NCI-H2227 (cell line): ENCODE results near the gene PLSCR2.
"Not testable (repeated sequence)": the region's sequence is repeated elsewhere in the genome, so short reads cannot be mapped to it uniquely, and the experiment has no call there.

ENCODE experiments used
- DNase-seq: peaks from one replicate; lab custom pipeline; 2025; ENCODE audit not compliant: unreplicated experiment; lab: John Stamatoyannopoulos, UW

The PLSCR2 gene

DNA sequence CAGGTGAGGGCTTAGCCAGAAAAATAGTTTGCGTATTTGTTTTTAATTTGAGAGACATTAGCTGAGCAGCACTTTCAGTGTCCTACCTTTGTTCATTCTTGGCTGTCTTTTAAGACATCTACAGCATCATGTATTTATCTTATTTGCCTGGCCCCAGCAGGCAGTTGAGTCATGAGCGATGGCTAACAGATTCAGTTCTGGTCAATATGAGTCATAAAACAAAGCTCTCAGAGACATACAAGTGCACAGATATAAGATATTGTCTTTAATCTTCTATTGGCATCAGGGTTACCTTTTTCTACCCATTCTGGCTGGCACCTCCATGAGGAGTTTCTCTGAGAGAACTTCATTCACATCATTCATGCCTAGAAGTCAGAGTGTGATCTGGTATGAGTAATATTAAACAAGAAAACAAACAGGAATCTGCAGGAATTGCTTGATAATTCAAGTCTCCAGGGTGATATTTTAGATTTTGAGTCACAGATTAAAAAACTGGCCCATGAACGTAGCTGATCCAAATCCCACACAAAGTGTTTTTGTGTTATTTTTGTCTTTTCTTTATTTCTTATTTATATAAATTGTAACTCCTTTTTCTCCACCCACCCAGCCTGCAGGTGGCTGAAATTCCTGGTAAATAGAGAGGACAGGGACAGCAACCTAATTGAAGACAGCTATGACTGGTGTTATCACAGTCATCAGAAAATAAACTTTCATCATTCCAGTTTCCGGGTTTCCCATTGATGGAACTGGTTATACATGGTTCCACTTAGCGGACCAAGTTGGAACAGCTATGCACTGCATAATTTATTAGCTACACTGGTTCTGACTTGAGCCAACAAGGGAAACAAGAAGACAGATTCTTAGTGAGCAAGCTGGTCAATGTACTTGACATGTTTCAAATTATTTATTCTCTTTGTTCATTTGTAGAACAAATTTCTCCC, 47.3 kb downstream of the PLSCR2 start:
- no peak for DNase-seq

DNA sequence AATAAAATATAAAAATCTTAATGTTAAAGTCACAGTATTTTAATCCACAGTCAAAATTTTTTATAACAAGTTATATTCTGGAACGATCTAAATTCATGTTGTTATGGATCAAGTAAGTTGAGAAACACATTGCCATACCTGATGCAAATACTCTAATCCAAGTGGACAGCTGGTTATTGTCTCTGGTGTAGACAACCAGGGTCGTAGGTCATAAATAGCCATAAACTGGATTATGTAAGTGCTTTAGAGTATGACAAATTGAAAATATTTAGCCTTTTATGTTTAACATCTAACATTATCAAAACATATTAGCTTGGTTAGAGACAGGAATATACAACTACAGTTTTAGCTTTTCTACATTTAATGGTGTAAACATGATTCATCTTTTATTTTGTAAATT, 53.0 kb downstream of the PLSCR2 start:
- no peak for DNase-seq

DNA sequence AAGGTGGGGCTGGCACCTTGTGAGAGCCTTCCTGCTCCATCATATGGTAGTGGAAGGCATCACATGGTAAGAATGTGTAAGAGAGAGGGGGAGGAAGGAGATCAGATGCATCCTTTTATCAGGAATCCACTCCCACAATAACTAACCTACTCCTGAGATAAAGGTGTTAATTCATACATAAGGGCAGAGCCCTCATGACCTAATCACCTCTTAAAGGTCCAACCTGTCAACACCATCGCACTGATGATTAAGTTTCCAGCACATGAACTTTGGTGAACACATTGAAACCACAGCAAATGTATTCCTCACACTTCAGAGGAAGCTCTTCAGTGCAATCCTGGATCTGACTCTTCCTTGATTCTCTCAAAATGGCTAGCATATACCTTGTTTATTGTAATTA, 55.4 kb downstream of the PLSCR2 start:
- DNase-seq: no peak

DNA sequence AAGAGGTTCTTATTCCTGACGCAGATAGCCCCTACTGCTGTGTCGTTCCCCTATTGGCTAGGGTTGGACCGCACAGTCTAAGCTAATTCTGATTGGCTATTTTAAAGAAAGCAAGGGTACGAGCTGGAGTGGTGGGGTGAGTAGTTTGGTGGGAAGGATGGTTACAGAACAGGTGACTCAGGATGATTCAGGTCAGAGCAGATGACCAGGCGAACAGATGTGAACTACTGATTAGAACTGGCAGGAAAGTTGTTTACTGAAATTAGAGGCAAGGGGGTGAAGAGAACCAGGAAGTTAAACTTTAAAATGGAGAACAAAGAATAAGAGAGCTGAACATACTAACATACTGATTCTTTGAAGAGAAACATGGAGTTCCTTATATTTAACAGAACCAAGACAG, 56.6 kb downstream of the PLSCR2 start:
- not testable (repeated sequence) for DNase-seq

DNA sequence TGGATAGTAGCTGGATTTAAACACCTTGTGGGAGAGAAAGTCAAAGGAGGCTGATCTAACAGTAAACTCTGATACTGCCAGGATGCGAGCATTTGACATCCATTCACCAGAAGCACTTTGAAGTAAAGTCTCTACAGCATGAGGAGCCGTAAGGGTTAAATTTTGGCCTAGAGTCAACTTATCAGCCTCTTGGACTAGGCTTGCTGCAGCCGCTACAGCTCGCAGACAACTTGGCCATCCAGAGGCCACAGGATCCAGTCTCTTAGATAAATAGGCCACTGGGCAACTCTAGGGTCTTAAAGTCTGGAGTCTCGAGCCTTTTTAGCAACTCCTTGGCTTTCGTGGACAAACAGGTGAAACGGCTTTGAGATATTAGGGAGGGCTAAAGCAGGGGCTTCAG, 61.4 kb downstream of the PLSCR2 start:
- no peak for DNase-seq

DNA sequence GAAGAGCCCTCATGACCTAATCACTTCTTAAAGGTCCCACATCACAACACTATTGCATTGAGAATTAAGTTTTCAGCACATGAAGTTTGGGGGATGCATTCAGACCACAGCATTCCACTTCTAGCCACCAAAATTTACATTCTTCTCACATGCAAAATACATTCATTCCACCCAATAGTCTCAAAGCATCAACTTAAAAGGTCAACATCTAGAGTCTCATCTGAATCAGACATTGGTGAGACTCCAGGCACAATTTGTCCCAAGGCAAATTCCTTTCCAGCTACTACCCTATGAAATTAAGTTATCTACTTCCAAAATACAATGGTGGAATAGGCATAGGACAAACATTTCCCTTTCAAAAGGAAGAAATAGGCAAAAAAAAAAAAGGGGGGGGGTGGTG, 64.9 kb downstream of the PLSCR2 start:
- DNase-seq: no peak

DNA sequence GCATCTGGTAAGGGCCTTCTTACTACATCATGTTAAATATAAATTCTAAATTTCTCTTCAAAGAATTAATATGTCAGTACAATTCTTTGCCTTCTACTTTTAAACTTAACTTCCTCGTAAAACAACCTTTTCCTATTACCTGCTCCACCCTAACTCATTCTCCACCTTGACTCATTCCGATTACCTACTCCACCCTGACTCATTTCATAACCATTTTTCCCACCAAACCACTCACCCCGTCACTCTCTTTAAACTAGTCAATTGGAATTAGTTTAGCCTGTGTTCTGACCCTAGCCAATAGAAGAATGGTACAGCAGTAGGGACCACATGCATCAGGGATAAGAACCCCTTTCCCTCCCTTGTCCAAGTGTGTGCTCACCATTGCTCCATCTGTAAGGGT, 65.6 kb downstream of the PLSCR2 start:
- no peak for DNase-seq

DNA sequence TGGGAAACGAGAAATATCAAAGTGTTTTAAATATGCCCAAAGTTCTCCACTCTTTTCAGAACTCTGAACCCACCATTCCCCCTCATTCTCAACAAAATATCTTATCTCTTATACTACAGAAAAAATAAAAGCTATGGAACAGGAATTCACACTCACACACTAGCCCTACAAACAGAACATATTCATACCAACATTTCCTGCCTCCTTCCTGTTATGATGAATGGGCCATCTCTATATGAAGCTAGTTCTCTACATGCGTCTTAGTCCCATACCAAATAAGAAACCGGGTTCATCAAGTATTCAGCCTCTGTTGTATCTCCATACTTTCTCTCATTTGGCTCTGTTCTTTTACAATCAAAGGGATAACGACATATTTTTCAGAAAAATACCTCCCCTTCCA, 72.6 kb downstream of the PLSCR2 start:
- no peak for DNase-seq

DNA sequence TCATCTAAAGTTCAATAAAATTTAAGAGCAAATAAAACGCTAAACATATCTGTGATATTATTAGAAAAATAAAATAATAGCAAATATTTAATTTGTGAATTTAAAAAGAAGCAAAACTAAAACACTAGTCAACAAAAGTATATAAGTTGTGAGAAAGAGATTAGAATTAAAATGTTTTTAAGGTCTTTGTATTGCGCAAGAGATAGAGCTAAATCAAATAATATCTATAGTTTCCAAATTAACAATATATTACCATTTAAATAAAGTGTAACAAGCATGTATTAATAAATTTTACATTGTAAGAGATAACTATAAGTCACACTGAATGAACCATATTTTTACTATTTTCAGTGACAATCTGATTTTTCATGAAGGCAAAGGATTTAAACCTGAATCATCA, 74.2 kb downstream of the PLSCR2 start:
- DNase-seq: no peak

DNA sequence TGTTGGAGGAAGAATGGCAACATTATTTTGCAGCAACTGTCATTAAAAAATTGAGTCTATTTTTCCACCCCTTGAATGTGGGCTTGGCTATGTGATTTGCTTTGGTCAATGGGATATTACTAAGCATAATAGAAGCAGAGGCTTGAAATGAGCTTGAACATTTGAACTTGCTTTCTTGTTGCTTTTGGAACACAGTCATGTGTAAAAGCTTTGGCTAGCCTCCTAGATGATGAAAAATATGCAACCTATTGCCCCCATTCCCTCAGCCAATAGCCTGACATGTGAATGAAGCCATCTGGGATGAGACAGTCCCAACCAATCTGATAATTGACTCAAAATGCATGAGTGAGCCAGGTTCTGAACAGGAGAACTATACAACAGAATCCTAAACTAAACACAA, 78.4 kb downstream of the PLSCR2 start:
- no peak for DNase-seq

DNA sequence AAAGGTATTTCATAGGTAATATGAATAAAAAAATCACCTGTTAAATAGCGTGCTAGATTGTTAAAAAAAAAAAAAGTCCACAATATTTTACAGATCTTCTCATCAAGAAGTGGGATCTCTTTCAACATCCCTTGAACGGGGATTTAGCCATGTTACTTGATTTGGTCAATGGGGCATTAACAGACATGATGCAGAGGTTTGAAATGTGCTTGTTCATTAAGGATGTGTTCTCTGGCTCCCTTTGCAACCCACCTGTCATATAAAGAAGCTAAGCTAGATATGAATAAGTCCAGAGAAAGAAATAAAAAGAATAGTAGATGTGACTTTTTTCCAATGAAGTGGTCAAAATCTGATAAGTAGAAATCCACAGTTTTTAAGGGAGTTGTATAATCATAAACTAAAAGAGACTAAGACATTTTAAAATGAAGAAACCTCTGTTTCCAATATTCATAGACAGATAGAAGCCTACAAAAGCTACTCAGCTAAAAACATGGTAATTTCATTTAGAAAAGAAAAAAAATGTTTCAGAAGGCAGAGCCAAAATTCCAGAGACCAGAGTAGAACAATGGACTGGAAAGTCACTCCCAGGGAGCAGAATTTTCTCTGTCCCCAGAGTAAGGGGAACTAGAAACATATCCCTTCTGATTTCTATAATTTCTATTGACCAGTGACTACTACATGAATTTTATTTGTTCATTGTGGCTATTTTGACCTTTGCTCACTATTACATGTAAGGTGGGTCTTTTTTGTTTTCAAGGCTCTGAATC, 79.2 kb downstream of the PLSCR2 start:
- DNase-seq: no peak

DNA sequence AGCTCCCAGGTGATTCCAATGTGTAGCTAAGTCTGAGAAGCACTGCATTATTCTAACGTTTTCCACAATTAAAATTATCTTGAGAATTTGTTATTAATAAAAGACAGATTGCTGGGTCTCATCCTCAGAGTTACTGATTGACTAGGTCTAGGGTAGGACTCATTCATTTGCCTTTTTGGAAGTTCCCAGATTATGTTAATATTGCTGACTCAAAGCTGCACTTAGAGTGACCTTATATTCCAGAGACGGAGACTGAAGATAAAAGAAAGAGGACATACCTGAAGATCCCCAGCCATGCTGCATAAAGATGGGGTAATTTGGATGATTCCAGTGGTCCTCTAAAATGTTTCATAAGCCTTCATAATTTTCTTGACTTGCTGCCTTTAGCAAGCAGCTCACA, 81.8 kb downstream of the PLSCR2 start:
- no peak for DNase-seq

DNA sequence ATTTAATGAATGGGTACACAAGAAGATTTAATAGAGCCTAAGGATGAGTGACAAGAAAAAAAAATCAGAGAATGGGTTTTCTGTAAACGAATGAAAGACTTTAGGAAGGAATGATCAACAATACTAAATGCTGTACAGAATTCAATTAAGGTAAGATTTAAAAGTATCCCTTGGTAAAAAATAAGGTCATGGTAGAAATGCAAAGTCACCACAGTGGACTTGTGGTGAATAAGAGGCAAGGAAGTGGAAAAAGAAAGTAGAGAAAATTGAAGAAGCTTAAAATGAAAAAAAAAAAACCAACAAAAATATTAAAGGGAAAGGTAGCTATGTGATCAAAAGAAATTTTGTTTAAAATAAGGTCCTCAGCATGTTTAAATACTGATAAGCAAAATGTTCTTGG, 82.4 kb downstream of the PLSCR2 start:
- no peak for DNase-seq

DNA sequence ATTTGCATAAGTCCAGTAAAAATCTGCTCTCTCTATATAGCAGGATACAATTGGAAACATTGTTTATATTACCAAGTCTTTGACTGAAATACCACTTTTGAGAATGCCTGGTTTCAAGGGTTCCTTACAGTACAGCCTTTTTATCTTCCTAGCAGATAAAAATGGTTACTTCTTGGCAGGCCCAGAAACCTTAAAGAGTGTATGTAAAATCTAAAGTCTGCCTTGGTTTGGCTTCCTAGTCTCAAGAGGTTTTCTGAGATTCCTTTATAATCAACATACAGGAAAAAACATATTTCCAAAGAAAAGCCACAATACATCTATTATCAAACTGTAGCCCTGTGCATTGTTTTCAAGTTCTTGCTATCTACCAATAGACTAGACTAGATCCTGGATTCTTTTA, 84.6 kb downstream of the PLSCR2 start:
- DNase-seq: no peak
